Measurements from ENCODE around the gene ARL15. TPM values are rescaled to one million over a fixed set of nuclear protein-coding genes. Genes with fewer than 3 reads are reported as not detected.

The ARL15 gene
- total RNA-seq, 1 experiment from 2014 or later = 18.3 TPM

GRCh38 chr5:53834500-53834899 lies 475.9 kb downstream of the ARL15 start:
- CTCF ChIA-PET = no interaction called here
- no peaks in the 10 kb centered on the region for H3K27me3 ChIP-seq (replicated peaks; ENCODE audit: insufficient read depth, low read depth, low read length, poor library complexity)
- H3K9me3 ChIP-seq (ENCODE audit: low read depth, low read length, poor library complexity, severe bottlenecking) = no peaks in the 10 kb centered on the region
- intact Hi-C loops (cut with micrococcal nuclease; ENCODE audit: unreplicated experiment) = no loop called here
- H3K4me3 ChIP-seq (ENCODE audit: low read depth, low read length, poor library complexity, severe bottlenecking) = no peak overlapping the region
- TF ChIP-seq CTCF (conservative IDR thresholded peaks at IDR 0.05; ENCODE audit: low read depth, low read length) = no peak
- no peak for TF ChIP-seq EZH2 (IDR thresholded peaks at IDR 0.05; ENCODE audit: borderline replicate concordance, low read depth, low read length, poor library complexity, severe bottlenecking)
- POLR2A ChIA-PET (ENCODE audit: low non-redundant PET) = no interaction called here
- BruUV-seq (replicated peaks) = no TSS peak
- no peak for DNase-seq (ENCODE audit: low spot score)
- no peak overlapping the region for H3K27ac ChIP-seq (ENCODE audit: low read depth, low read length, poor library complexity, severe bottlenecking)
- H3K36me3 ChIP-seq (ENCODE audit: insufficient read depth, low read length, poor library complexity, severe bottlenecking) = no peaks in the 10 kb centered on the region
- H3K4me1 ChIP-seq (ENCODE audit: insufficient read depth, low read length, poor library complexity, severe bottlenecking) = no peaks in the 10 kb centered on the region

Small RNA genes lying within 50 kb of the gene (microRNA-seq; reads per million reads assigned to microRNA genes)
- not detected for gene MIR4459
- gene MIR581 = 1.3 reads per million

Other genes with a start within 250 kb of the ARL15 start
- gene HSPB3, start 145.1 kb upstream of the ARL15 start, total RNA-seq (2021) = not detected in 2 replicates
- 140 and 143 TPM in 2 replicates for gene SNX18, start 207.2 kb upstream of the ARL15 start, total RNA-seq (2021)